ENCODE measurements around the gene TOP2B. TPM values are rescaled to one million over a fixed set of nuclear protein-coding genes. Genes with fewer than 3 reads are reported as not detected.

The TOP2B gene
- total and polyA plus RNA-seq, 2 experiments from 2014 or later, result 92.0 to 179 TPM

DNA sequence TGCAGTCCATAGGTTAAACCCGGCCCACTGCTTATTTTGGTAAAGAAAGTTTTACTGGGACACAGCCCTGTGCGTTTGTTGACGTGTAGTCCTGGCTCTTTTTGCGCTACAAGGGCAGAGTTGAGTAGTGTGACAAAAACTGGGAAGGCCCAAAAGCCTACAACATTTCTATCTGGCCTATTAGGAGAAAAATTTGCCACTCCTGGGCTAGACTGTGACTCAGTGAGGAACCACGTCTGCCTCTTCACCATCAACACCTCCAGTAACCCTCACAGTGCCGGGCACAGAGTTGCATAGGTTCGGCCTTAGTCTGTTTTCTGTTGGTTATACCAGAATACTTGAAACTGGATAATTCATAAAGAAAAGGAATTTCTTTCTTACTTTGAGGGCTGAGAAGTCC lies 110.3 kb downstream of the TOP2B start:
- no peak overlapping the region for H2AFZ ChIP-seq
- no peak overlapping the region for H3K4me3 ChIP-seq
- H3K36me3 ChIP-seq (ENCODE audit: insufficient read depth), result no peaks in the 10 kb centered on the region
- no peaks in the 10 kb centered on the region for H3F3A ChIP-seq (replicated peaks; ENCODE audit: low read depth)
- ATAC-seq, result no peak
- Mint-ChIP-seq H3K4me1 (peaks cover 6% of the 10 kb centered on the region; the same call in 2 of the 3 replicates), H3K9me3 (peaks cover 3% of the 10 kb centered on the region; the same call in 1 of the 3 replicates), H3K27ac (no peak overlapping the region), H3K36me3 (ENCODE audit: low read depth) (no peaks in the 10 kb centered on the region), H3K4me3 (no peak overlapping the region), H3K27me3 (ENCODE audit: insufficient read depth, low read depth, poor library complexity) (no peaks in the 10 kb centered on the region)
- H3K27me3 ChIP-seq (ENCODE audit: insufficient read depth), result no peaks in the 10 kb centered on the region
- H3K79me2 ChIP-seq (replicated peaks; ENCODE audit: insufficient read depth), result no peaks in the 10 kb centered on the region
- no peak overlapping the region for H3K4me2 ChIP-seq
- H3K4me1 ChIP-seq (ENCODE audit: insufficient read depth), result no peaks in the 10 kb centered on the region
- no peak for DNase-seq (ENCODE audit: low spot score)
- no peaks in the 10 kb centered on the region for H4K20me1 ChIP-seq (replicated peaks; ENCODE audit: insufficient read depth)
- no peak for TF ChIP-seq ZNF114 (CRISPR knock-in tag; IDR thresholded peaks at IDR 0.05)
- TF ChIP-seq, protein P1, sequence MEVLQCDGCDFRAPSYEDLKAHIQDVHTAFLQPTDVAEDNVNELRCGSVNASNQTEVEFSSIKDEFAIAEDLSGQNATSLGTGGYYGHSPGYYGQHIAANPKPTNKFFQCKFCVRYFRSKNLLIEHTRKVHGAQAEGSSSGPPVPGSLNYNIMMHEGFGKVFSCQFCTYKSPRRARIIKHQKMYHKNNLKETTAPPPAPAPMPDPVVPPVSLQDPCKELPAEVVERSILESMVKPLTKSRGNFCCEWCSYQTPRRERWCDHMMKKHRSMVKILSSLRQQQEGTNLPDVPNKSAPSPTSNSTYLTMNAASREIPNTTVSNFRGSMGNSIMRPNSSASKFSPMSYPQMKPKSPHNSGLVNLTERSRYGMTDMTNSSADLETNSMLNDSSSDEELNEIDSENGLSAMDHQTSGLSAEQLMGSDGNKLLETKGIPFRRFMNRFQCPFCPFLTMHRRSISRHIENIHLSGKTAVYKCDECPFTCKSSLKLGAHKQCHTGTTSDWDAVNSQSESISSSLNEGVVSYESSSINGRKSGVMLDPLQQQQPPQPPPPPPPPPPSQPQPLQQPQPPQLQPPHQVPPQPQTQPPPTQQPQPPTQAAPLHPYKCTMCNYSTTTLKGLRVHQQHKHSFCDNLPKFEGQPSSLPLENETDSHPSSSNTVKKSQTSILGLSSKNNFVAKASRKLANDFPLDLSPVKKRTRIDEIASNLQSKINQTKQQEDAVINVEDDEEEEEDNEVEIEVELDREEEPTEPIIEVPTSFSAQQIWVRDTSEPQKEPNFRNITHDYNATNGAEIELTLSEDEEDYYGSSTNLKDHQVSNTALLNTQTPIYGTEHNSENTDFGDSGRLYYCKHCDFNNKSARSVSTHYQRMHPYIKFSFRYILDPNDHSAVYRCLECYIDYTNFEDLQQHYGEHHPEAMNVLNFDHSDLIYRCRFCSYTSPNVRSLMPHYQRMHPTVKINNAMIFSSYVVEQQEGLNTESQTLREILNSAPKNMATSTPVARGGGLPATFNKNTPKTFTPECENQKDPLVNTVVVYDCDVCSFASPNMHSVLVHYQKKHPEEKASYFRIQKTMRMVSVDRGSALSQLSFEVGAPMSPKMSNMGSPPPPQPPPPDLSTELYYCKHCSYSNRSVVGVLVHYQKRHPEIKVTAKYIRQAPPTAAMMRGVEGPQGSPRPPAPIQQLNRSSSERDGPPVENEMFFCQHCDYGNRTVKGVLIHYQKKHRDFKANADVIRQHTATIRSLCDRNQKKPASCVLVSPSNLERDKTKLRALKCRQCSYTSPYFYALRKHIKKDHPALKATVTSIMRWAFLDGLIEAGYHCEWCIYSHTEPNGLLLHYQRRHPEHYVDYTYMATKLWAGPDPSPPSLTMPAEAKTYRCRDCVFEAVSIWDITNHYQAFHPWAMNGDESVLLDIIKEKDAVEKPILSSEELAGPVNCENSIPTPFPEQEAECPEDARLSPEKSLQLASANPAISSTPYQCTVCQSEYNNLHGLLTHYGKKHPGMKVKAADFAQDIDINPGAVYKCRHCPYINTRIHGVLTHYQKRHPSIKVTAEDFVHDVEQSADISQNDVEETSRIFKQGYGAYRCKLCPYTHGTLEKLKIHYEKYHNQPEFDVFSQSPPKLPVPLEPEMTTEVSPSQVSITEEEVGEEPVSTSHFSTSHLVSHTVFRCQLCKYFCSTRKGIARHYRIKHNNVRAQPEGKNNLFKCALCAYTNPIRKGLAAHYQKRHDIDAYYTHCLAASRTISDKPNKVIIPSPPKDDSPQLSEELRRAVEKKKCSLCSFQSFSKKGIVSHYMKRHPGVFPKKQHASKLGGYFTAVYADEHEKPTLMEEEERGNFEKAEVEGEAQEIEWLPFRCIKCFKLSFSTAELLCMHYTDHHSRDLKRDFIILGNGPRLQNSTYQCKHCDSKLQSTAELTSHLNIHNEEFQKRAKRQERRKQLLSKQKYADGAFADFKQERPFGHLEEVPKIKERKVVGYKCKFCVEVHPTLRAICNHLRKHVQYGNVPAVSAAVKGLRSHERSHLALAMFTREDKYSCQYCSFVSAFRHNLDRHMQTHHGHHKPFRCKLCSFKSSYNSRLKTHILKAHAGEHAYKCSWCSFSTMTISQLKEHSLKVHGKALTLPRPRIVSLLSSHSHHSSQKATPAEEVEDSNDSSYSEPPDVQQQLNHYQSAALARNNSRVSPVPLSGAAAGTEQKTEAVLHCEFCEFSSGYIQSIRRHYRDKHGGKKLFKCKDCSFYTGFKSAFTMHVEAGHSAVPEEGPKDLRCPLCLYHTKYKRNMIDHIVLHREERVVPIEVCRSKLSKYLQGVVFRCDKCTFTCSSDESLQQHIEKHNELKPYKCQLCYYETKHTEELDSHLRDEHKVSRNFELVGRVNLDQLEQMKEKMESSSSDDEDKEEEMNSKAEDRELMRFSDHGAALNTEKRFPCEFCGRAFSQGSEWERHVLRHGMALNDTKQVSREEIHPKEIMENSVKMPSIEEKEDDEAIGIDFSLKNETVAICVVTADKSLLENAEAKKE (CRISPR knock-in tag; IDR thresholded peaks at IDR 0.05), result no peak
- H3K27ac ChIP-seq (ENCODE audit: low read depth), result no peak overlapping the region
- peaks cover 5% of the 10 kb centered on the region for H3K9me2 ChIP-seq (ENCODE audit: insufficient read depth)

GRCh38 chr3:25552251-25552650 lies 112.5 kb downstream of the TOP2B start:
- H2AFZ ChIP-seq, result no peak overlapping the region
- Mint-ChIP-seq H3K9me3 (peaks cover 3% of the 10 kb centered on the region; the same call in 2 of the 3 replicates), H3K36me3 (ENCODE audit: low read depth) (no peaks in the 10 kb centered on the region), H3K4me3 (no peak overlapping the region), H3K27ac (no peak overlapping the region), H3K27me3 (ENCODE audit: insufficient read depth, low read depth, poor library complexity) (no peaks in the 10 kb centered on the region), H3K4me1 (peaks cover 6% of the 10 kb centered on the region; the same call in 2 of the 3 replicates)
- H3K27ac ChIP-seq (ENCODE audit: low read depth), result no peak overlapping the region
- H3K36me3 ChIP-seq (ENCODE audit: insufficient read depth), result no peaks in the 10 kb centered on the region
- H3K4me1 ChIP-seq (ENCODE audit: insufficient read depth), result no peaks in the 10 kb centered on the region
- no peaks in the 10 kb centered on the region for H3F3A ChIP-seq (replicated peaks; ENCODE audit: low read depth)
- H3K4me3 ChIP-seq, result no peak overlapping the region
- no peaks in the 10 kb centered on the region for H3K79me2 ChIP-seq (replicated peaks; ENCODE audit: insufficient read depth)
- H4K20me1 ChIP-seq (replicated peaks; ENCODE audit: insufficient read depth), result no peaks in the 10 kb centered on the region
- no peak overlapping the region for H3K4me2 ChIP-seq
- H3K9me2 ChIP-seq (ENCODE audit: insufficient read depth), result peaks cover 9% of the 10 kb centered on the region; the same call in 1 of the 2 replicates
- no peaks in the 10 kb centered on the region for H3K27me3 ChIP-seq (ENCODE audit: insufficient read depth)
- DNase-seq (ENCODE audit: low spot score) (no peak), ATAC-seq (no peak)
- no peak for TF ChIP-seq STAT1 (IDR thresholded peaks at IDR 0.05; ENCODE audit: unreplicated experiment)
- TF ChIP-seq POLR2AphosphoS5 (IDR thresholded peaks at IDR 0.05; ENCODE audit: low read depth), result no peak
- TF ChIP-seq, protein P1 (CRISPR knock-in tag; IDR thresholded peaks at IDR 0.05), result no peak
- TF ChIP-seq, protein P2, sequence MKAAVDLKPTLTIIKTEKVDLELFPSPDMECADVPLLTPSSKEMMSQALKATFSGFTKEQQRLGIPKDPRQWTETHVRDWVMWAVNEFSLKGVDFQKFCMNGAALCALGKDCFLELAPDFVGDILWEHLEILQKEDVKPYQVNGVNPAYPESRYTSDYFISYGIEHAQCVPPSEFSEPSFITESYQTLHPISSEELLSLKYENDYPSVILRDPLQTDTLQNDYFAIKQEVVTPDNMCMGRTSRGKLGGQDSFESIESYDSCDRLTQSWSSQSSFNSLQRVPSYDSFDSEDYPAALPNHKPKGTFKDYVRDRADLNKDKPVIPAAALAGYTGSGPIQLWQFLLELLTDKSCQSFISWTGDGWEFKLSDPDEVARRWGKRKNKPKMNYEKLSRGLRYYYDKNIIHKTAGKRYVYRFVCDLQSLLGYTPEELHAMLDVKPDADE (IDR thresholded peaks at IDR 0.05), result no peak

All from GM23338 (cell line).